Bronchial epithelial cell (primary cell): ENCODE data around the gene GPAT3. TPM values are rescaled to one million over a fixed set of nuclear protein-coding genes. Genes with fewer than 3 reads are reported as not detected.
"Not testable (repeated sequence)": the region's sequence is repeated elsewhere in the genome, so short reads cannot be mapped to it uniquely, and the experiment has no call there.

Source experiments
- DNase-seq: peaks from one replicate; pipeline ENCODE4 v3.0.0-alpha.2; 2010; ENCODE audit warnings: low read depth
- FAIRE-seq: peaks from 2 replicates; lab custom pipeline; 2011; peaks lifted over from hg19 to GRCh38; lab: Jason Lieb, UNC
- H3K27me3 ChIP-seq: 2 replicates; pipeline ENCODE4 v1.5.1; 2011; ENCODE audit warnings: low read length; ENCODE audit not compliant: control insufficient read depth, insufficient read depth
- H3K36me3 ChIP-seq: 2 replicates; pipeline ENCODE4 v1.5.1; 2011; ENCODE audit warnings: low read length; ENCODE audit not compliant: control insufficient read depth, insufficient read depth
- H3K4me3 ChIP-seq: 2 replicates; pipeline ENCODE4 v1.5.1; 2011; ENCODE audit warnings: mild to moderate bottlenecking, low read depth, low read length, control low read depth
- total RNA-seq: library from RNA; depleted of rRNA; stranded (reverse); fragments of >200 nt; gene quantifications from 2 replicates; pipeline ENCODE4 v1.2.1, GENCODE V29; 2014
- TF ChIP-seq, protein P1 (sequence below): IDR thresholded peaks from 2 replicates; pipeline ENCODE4 v1.5.1; 2011; ENCODE audit warnings: mild to moderate bottlenecking, moderate library complexity, low read length, control low read depth, inconsistent platforms; ENCODE audit not compliant: insufficient read depth, severe bottlenecking

The GPAT3 gene
- total RNA-seq, 1 donor from 2014 or later, result 4.5 TPM

DNA sequence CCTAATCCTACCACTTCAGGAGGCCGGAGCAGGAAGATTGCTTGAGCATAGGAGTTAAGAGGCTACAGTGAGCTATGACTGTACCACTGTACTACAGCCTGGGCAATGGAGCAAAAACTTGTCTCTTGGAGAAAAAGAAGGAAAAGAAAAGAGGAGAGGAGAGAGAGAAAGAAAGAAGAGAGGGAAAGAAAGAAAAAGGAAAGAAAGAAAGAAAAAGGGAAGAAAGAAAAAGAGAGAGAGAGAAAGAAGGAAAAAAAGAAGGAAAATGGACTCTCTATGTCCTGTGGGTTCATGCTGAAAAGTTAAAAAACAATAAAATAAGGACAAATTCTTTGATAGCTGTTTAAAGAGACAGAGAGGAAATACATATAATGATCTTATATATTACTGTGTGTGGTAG is 37.7 kb upstream of the GPAT3 start:
- no peak overlapping the region for H3K4me3 ChIP-seq
- no peaks in the 10 kb centered on the region for H3K27me3 ChIP-seq
- TF ChIP-seq, protein P1, sequence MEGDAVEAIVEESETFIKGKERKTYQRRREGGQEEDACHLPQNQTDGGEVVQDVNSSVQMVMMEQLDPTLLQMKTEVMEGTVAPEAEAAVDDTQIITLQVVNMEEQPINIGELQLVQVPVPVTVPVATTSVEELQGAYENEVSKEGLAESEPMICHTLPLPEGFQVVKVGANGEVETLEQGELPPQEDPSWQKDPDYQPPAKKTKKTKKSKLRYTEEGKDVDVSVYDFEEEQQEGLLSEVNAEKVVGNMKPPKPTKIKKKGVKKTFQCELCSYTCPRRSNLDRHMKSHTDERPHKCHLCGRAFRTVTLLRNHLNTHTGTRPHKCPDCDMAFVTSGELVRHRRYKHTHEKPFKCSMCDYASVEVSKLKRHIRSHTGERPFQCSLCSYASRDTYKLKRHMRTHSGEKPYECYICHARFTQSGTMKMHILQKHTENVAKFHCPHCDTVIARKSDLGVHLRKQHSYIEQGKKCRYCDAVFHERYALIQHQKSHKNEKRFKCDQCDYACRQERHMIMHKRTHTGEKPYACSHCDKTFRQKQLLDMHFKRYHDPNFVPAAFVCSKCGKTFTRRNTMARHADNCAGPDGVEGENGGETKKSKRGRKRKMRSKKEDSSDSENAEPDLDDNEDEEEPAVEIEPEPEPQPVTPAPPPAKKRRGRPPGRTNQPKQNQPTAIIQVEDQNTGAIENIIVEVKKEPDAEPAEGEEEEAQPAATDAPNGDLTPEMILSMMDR, result no peak
- no peaks in the 10 kb centered on the region for H3K36me3 ChIP-seq
- FAIRE-seq (no peak), DNase-seq (no peak)

DNA sequence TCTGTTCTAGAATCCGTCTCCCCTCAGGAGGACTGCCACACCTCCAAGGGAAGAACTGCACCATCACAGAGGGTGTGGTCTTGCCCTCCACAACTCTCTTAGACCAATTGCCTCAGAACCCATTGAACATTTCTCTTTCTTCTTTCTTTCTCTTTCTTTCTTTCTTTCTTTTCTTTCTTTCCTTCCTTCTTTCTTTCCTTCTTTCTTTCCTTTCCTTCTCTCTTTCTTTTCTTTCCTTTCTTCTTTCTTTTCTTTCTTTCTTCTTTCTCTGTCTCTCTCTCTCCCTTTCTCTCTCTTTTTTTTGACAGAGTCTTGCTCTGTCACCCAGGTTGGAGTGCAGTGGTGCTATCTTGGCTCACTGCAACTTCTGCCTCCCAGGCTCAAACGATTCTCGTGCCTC is 34.2 kb upstream of the GPAT3 start:
- not testable (repeated sequence) for FAIRE-seq, DNase-seq, H3K36me3 ChIP-seq, H3K4me3 ChIP-seq, H3K27me3 ChIP-seq

DNA sequence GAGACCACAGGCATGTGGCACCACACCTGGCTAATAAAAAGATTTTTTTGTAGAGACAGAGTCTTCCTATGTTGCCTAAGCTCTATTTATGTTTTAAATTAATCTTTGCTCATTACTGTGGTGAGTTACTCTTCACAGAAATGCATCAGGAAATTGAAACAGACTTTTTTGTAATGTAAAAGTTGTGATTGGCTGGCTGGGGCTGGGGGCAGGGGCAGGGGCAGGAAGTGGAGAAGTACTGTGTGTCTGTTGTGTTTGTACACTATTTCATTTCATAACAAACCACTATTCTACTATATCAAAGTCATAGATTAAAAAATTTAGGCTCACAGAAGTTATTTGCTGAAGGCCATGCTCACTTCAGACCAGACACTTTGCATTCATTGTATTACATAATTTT is 31.9 kb upstream of the GPAT3 start:
- Histone ChIP-seq H3K27me3 (no peaks in the 10 kb centered on the region), H3K4me3 (no peak overlapping the region), H3K36me3 (no peaks in the 10 kb centered on the region)
- no peak for DNase-seq
- FAIRE-seq, result no peak
- TF ChIP-seq, protein P1, result no peak

DNA sequence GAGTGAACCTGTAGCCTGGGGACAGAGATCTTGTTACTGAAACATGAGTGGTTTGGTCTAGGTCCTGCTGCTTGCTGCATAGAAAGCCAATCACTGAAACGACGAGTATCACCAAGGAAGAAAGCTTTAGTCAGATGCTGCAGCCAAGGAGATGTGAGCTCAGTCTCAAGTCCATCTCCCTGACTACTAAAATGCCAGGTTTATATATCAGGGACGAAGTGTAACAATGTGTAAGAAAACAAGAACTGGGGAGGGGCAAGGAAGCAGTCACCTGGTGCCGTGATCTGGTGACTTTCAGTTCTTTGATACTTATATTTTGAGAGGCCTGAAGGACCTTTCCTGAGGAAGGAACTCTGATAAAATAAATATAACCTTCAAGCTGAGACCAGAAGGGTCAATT is 31.4 kb upstream of the GPAT3 start:
- FAIRE-seq (no peak), DNase-seq (no peak)
- TF ChIP-seq, protein P1, result no peak
- Histone ChIP-seq H3K36me3 (no peaks in the 10 kb centered on the region), H3K27me3 (no peaks in the 10 kb centered on the region), H3K4me3 (no peak overlapping the region)

DNA sequence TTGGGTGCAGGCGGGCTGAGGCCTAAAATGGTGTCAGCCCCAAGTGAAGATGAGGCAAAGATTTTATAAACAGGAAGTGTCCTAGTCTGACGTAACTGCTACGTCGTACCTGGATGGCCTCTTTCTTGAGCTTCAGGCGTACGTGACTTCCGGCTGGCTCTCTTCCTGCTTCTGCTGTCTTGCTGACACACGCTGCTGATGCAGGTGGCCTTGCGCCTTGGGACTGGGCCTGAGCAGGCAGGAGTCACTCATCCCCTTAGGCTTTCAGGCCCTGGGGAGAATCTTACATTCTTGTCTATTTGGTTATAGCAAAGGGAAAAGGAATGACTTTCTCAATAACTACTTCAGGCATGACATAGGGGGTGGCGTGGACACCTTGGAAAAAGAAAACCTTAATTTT is 30.9 kb upstream of the GPAT3 start:
- TF ChIP-seq, protein P1, result no peak
- H3K27me3 ChIP-seq, result no peaks in the 10 kb centered on the region
- FAIRE-seq (no peak), DNase-seq (no peak)
- no peak overlapping the region for H3K4me3 ChIP-seq
- no peaks in the 10 kb centered on the region for H3K36me3 ChIP-seq

DNA sequence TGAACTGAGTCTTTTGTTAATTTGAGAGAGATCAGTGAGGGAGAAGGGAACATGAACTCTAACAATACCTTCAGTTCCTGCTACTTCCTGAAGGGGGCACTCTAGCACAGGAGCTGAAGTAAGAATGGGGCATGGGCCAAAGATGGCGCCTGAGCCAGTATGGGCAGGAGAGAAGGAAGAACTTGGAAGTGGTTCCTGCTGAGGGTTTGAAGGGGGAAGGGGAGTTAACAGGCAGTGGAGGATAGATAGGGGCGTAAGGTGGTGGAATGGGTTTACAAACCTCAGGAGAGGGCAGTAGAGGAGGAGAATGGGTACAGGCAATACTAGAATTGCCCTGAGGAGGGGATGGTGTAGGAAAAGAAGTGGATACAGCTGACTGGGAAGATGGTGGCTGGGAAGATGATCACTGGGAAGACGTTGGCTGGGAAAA is 26.7 kb upstream of the GPAT3 start:
- DNase-seq, result peak; percentile 41

More for the DNA sequence above, 26.7 kb upstream of the GPAT3 start:
- not testable (repeated sequence) for H3K36me3 ChIP-seq, H3K27me3 ChIP-seq, FAIRE-seq, H3K4me3 ChIP-seq
- TF ChIP-seq, protein P1, result peak; percentile 70
